Activated CD4-positive, alpha-beta T cell treated with anti-CD3 and anti-CD28 coated beads, Interleukin-2, amount 50 U/mL, for 1 hour (primary cell): ENCODE measurements around the gene UBE2E1.

Experiments
- DNase-seq: peaks from one replicate; pipeline ENCODE4 v3.0.0-alpha.2; 2020

Gene UBE2E1

GRCh38 chr3:23797491-23797890 is 8.3 kb upstream of the UBE2E1 start:
- DNase-seq = no peak

- no peak for DNase-seq
Observed at GRCh38 chr3:23798456-23798855, 7.3 kb upstream of the UBE2E1 start.

- DNase-seq = no peak
Observed at GRCh38 chr3:23798876-23799275, 6.9 kb upstream of the UBE2E1 start.

GRCh38 chr3:23800731-23801130 is 5.0 kb upstream of the UBE2E1 start:
- DNase-seq = no peak

- no peak for DNase-seq
Observed at GRCh38 chr3:23804441-23805209, 1.1 kb upstream of the UBE2E1 start.

- DNase-seq = no peak
Observed at GRCh38 chr3:23805210-23805632, 534 bp upstream of the UBE2E1 start.

- peak; percentile 14 for DNase-seq
Observed at GRCh38 chr3:23806534-23807423, 1.0 kb downstream of the UBE2E1 start.

- DNase-seq = no peak
Observed at GRCh38 chr3:23807424-23808015, 1.8 kb downstream of the UBE2E1 start.

GRCh38 chr3:23808525-23808924 is 2.8 kb downstream of the UBE2E1 start:
- no peak for DNase-seq

- DNase-seq = no peak
Observed at GRCh38 chr3:23809294-23809693, 3.5 kb downstream of the UBE2E1 start.

GRCh38 chr3:23809840-23810342 is 4.1 kb downstream of the UBE2E1 start:
- no peak for DNase-seq

GRCh38 chr3:23810343-23811184 is 4.8 kb downstream of the UBE2E1 start:
- DNase-seq = peak; percentile 22

- DNase-seq = no peak
Observed at GRCh38 chr3:23811185-23811527, 5.4 kb downstream of the UBE2E1 start.

- DNase-seq = no peak
Observed at GRCh38 chr3:23811919-23812318, 6.2 kb downstream of the UBE2E1 start.

- DNase-seq = no peak
Observed at GRCh38 chr3:23815879-23816278, 10.1 kb downstream of the UBE2E1 start.

- DNase-seq = no peak
Observed at GRCh38 chr3:23816721-23817120, 11.0 kb downstream of the UBE2E1 start.

GRCh38 chr3:23817508-23818223 is 11.9 kb downstream of the UBE2E1 start:
- no peak for DNase-seq

GRCh38 chr3:23819599-23820360 is 14.0 kb downstream of the UBE2E1 start:
- no peak for DNase-seq

GRCh38 chr3:23820888-23821287 is 15.1 kb downstream of the UBE2E1 start:
- DNase-seq = no peak

GRCh38 chr3:23821858-23822257 is 16.1 kb downstream of the UBE2E1 start:
- no peak for DNase-seq

- DNase-seq = no peak
Observed at GRCh38 chr3:23822559-23822958, 16.8 kb downstream of the UBE2E1 start.
